Activated CD8-positive, alpha-beta memory T cell treated with anti-CD3 and anti-CD28 coated beads, Interleukin-2, amount 50 U/mL, for 24 hours (primary cell): ENCODE results near the gene COL5A1.

Experiments used
- DNase-seq: peaks from one replicate; pipeline ENCODE4 v3.0.0-alpha.2; 2020; ENCODE audit errors: extremely low read depth

Gene COL5A1

GRCh38 chr9:134625361-134626068, 16.1 kb upstream of the COL5A1 start:
- no peak for DNase-seq

- no peak for DNase-seq
Observed at GRCh38 chr9:134626069-134626423, 15.6 kb upstream of the COL5A1 start.

GRCh38 chr9:134626571-134627416, 14.8 kb upstream of the COL5A1 start:
- DNase-seq = no peak

- DNase-seq = no peak
Observed at GRCh38 chr9:134627417-134628353, 13.9 kb upstream of the COL5A1 start.

GRCh38 chr9:134628354-134628736, 13.3 kb upstream of the COL5A1 start:
- no peak for DNase-seq

- DNase-seq = no peak
Observed at GRCh38 chr9:134629061-134629585, 12.5 kb upstream of the COL5A1 start.

GRCh38 chr9:134629586-134630392, 11.8 kb upstream of the COL5A1 start:
- DNase-seq = no peak

GRCh38 chr9:134630393-134630790, 11.2 kb upstream of the COL5A1 start:
- DNase-seq = no peak

- DNase-seq = no peak
Observed at GRCh38 chr9:134630861-134631260, 10.7 kb upstream of the COL5A1 start.

- no peak for DNase-seq
Observed at GRCh38 chr9:134631881-134632280, 9.7 kb upstream of the COL5A1 start.

GRCh38 chr9:134632329-134632728, 9.3 kb upstream of the COL5A1 start:
- no peak for DNase-seq

- no peak for DNase-seq
Observed at GRCh38 chr9:134633362-134634142, 8.1 kb upstream of the COL5A1 start.

GRCh38 chr9:134634176-134634575, 7.4 kb upstream of the COL5A1 start:
- no peak for DNase-seq

GRCh38 chr9:134634667-134635230, 6.9 kb upstream of the COL5A1 start:
- DNase-seq = no peak

GRCh38 chr9:134635351-134636148, 6.1 kb upstream of the COL5A1 start:
- no peak for DNase-seq

GRCh38 chr9:134636149-134636507, 5.5 kb upstream of the COL5A1 start:
- DNase-seq = no peak

GRCh38 chr9:134637241-134637640, 4.4 kb upstream of the COL5A1 start:
- no peak for DNase-seq

GRCh38 chr9:134637696-134638501, 3.7 kb upstream of the COL5A1 start:
- DNase-seq = no peak
